Neuron (in vitro differentiated cells): ENCODE results near the gene ANXA2R.
A peak's percentile ranks its signal among the peaks of the same experiment; 100 is the strongest.
"Not testable (repeated sequence)": the region's sequence is repeated elsewhere in the genome, so short reads cannot be mapped to it uniquely, and the experiment has no call there.

Experiments
- H2AFZ ChIP-seq: one replicate; pipeline ENCODE4 v1.6.1; 2013; ENCODE audit warnings: low read depth, mild to moderate bottlenecking, inconsistent platforms, low read length, moderate library complexity
- H3K27me3 ChIP-seq: one replicate; pipeline ENCODE4 v1.6.1; 2013; ENCODE audit warnings: low read length; ENCODE audit not compliant: insufficient read depth
- H3K36me3 ChIP-seq: one replicate; pipeline ENCODE4 v1.6.1; 2013; ENCODE audit warnings: low read length; ENCODE audit not compliant: insufficient read depth
- H3K4me1 ChIP-seq: one replicate; pipeline ENCODE4 v1.6.1; 2013; ENCODE audit warnings: low read length; ENCODE audit not compliant: insufficient read depth
- H3K4me3 ChIP-seq: 2 replicates; pipeline ENCODE4 v1.5.1; 2013; ENCODE audit warnings: mild to moderate bottlenecking, low read length, moderate library complexity
- H3K9me3 ChIP-seq: one replicate; pipeline ENCODE4 v1.6.1; 2013; ENCODE audit warnings: low read length

Gene ANXA2R

GRCh38 chr5:43036856-43037635 lies 3.1 kb downstream of the ANXA2R start:
- no peak overlapping the region for H3K4me3 ChIP-seq
- peaks cover 1% of the 10 kb centered on the region for H3K9me3 ChIP-seq
- no peaks in the 10 kb centered on the region for H3K36me3 ChIP-seq
- no peaks in the 10 kb centered on the region for H3K27me3 ChIP-seq
- H2AFZ ChIP-seq: no peak overlapping the region
- H3K4me1 ChIP-seq: peaks cover 10% of the 10 kb centered on the region

- peaks cover 10% of the 10 kb centered on the region for H3K4me1 ChIP-seq
- peaks cover 1% of the 10 kb centered on the region for H3K9me3 ChIP-seq
- no peaks in the 10 kb centered on the region for H3K27me3 ChIP-seq
- no peak overlapping the region for H3K4me3 ChIP-seq
- H2AFZ ChIP-seq: no peak overlapping the region
- no peaks in the 10 kb centered on the region for H3K36me3 ChIP-seq
Measured at GRCh38 chr5:43036409-43036808, 3.7 kb downstream of the ANXA2R start.

GRCh38 chr5:43034591-43034968 lies 5.5 kb downstream of the ANXA2R start:
- Histone ChIP-seq H3K4me3 (no peak overlapping the region), H3K4me1 (peaks cover 6% of the 10 kb centered on the region), H3K36me3 (peaks cover 3% of the 10 kb centered on the region), H2AFZ (no peak overlapping the region), H3K27me3 (no peaks in the 10 kb centered on the region), H3K9me3 (peaks cover 1% of the 10 kb centered on the region)

- Histone ChIP-seq H3K4me1 (peaks cover under 1% of the 10 kb centered on the region), H3K9me3 (peaks cover 1% of the 10 kb centered on the region), H3K27me3 (no peaks in the 10 kb centered on the region), H3K36me3 (peaks cover 3% of the 10 kb centered on the region), H2AFZ (no peak overlapping the region), H3K4me3 (no peak overlapping the region)
Measured at GRCh38 chr5:43033841-43034590, 6.1 kb downstream of the ANXA2R start.

DNA sequence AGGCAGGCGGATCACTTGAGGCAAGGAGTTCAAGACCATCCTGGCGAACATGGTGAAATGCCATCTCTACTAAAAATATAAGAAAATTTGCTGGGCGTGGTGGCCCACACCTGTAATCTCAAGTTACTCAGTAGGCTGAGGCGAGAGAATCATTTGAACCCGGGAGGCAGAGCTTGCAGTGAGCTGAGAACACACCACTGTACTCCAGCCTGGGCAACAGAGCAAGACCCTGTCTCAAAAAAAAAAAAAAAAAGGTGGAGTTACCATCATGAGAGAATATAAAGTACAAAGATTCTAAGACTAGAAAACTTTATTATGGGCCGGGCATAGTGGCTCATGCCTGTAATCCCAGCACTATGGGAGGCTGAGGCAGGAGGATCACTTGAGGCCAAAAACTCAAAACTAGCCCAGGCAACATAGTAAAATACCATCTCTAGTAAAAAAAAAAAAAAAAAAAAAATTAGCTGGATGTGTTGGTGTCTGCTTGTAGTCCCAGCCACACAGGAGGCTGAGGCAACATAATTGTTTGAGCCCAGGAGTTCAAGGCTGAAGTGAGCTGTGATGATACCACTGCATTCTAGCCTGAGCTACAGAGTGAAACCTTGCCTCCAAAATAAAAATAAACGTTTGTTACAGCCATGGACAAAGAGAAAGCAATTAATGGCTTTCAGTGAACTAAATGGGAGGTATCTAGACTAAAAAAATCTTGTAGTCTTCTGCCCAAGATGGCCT lies 12.9 kb downstream of the ANXA2R start:
- no peak overlapping the region for H3K4me3 ChIP-seq
- H3K9me3 ChIP-seq: no peaks in the 10 kb centered on the region
- H2AFZ ChIP-seq: no peak overlapping the region
- H3K36me3 ChIP-seq: peaks cover 3% of the 10 kb centered on the region
- H3K27me3 ChIP-seq: no peaks in the 10 kb centered on the region
- no peaks in the 10 kb centered on the region for H3K4me1 ChIP-seq

GRCh38 chr5:43025184-43025950 lies 14.8 kb downstream of the ANXA2R start:
- not testable (repeated sequence) for H3K4me3 ChIP-seq, H3K9me3 ChIP-seq, H2AFZ ChIP-seq, H3K27me3 ChIP-seq, H3K36me3 ChIP-seq, H3K4me1 ChIP-seq

DNA sequence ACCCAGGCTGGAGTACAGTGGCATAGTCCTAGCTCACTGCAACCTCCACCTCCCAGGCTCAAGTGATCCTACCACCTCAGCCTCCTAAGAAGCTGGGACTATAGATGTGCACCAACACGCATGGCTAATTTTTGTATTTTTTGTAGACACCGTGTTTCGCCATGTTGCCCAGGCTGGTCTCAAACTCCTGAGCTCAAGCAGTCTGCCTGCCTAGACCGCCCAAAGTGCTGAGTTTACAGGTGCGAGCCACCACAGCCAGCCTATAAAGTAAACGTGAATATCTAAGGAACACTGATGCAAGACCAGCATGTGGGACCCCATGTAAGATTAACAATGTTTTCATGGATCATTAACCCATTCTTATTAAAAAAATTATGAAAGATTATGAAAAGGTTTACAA lies 15.9 kb downstream of the ANXA2R start:
- Histone ChIP-seq H3K4me1 (peaks cover 17% of the 10 kb centered on the region), H2AFZ (no peak overlapping the region), H3K36me3 (no peaks in the 10 kb centered on the region), H3K9me3 (no peaks in the 10 kb centered on the region), H3K4me3 (no peak overlapping the region), H3K27me3 (no peaks in the 10 kb centered on the region)

DNA sequence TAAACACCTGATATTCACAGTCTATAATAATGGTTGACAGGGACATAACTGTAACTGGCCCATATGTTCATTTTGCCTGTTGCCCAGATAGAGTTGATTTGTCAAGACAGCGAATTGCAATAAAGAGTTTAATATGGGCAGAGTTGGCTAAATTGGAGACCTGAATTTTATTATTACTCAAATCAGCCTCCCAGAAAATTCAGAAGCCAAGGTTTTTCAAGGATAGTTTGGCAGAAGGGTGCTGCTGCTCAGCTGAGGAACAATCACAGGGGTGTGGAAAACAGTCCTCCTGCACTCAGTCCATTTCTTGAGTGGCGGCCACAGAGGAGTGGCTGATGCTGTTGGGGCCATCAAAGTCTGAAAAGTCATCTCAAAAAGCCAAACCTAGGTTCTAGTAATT lies 19.0 kb downstream of the ANXA2R start:
- H3K36me3 ChIP-seq: no peaks in the 10 kb centered on the region
- no peaks in the 10 kb centered on the region for H3K9me3 ChIP-seq
- H3K4me1 ChIP-seq: peaks cover 30% of the 10 kb centered on the region
- H3K4me3 ChIP-seq: no peak overlapping the region
- no peaks in the 10 kb centered on the region for H3K27me3 ChIP-seq
- H2AFZ ChIP-seq: no peak overlapping the region

GRCh38 chr5:43020399-43020746 lies 19.7 kb downstream of the ANXA2R start:
- Histone ChIP-seq H3K4me1 (peaks cover 30% of the 10 kb centered on the region), H3K9me3 (no peaks in the 10 kb centered on the region), H3K4me3 (peak overlapping the region; percentile 73), H3K36me3 (no peaks in the 10 kb centered on the region), H2AFZ (peak overlapping the region; percentile 74), H3K27me3 (no peaks in the 10 kb centered on the region)

- Histone ChIP-seq H3K9me3 (no peaks in the 10 kb centered on the region), H3K36me3 (no peaks in the 10 kb centered on the region), H3K4me1 (peaks cover 30% of the 10 kb centered on the region), H3K4me3 (peak overlapping the region; percentile 73), H2AFZ (peak overlapping the region; percentile 74), H3K27me3 (no peaks in the 10 kb centered on the region)
Measured at GRCh38 chr5:43019614-43020398, 20.3 kb downstream of the ANXA2R start.

GRCh38 chr5:43019291-43019613 lies 20.9 kb downstream of the ANXA2R start:
- no peaks in the 10 kb centered on the region for H3K36me3 ChIP-seq
- no peaks in the 10 kb centered on the region for H3K9me3 ChIP-seq
- H3K27me3 ChIP-seq: no peaks in the 10 kb centered on the region
- H3K4me1 ChIP-seq: peaks cover 30% of the 10 kb centered on the region
- H2AFZ ChIP-seq: peak overlapping the region; percentile 71
- peak overlapping the region; percentile 73 for H3K4me3 ChIP-seq

DNA sequence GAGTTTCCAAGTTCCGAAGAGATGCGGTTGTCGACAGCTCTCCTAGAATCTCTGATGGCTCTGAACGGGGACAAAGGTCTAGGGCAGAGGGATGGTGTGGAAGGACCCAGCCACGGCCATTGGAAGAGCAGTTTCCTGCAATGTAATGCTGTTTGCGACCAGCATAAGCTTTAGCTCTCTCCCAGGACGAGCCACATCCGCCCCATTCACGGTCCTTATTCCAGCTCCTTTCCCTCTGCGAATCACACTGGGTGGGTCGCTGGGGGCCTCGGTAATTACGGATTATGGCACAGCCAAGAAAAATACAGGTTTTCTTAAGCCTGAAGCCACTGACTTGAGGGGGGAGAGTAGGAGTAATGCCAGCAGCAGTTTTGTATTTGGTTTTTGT lies 22.7 kb downstream of the ANXA2R start:
- Histone ChIP-seq H3K4me3 (peak overlapping the region; percentile 73), H3K27me3 (no peaks in the 10 kb centered on the region), H3K9me3 (no peaks in the 10 kb centered on the region), H2AFZ (peak overlapping the region; percentile 92), H3K36me3 (peaks cover 4% of the 10 kb centered on the region), H3K4me1 (peaks cover 30% of the 10 kb centered on the region)
